GM23338 (cell line): ENCODE results near the gene KCNK4.

Experiments used
- CREB1 ChIP-seq: fragments of 250-450 bp; sonication (Bioruptor Pico); IDR thresholded peaks from 2 replicates; pipeline ENCODE4 v1.5.0; 2020; ENCODE audit warnings: low read depth, mild to moderate bottlenecking, moderate library complexity
- EZH2 ChIP-seq: fragments of 200-600 bp; sonication (generic); IDR thresholded peaks from one replicate; pipeline ENCODE4 v1.8.0; 2017; ENCODE audit warnings: antibody characterized with exemption, mild to moderate bottlenecking, low read depth; ENCODE audit not compliant: unreplicated experiment
- EZH2phosphoT487 ChIP-seq: fragments of 200-600 bp; sonication (generic); IDR thresholded peaks from one replicate; pipeline ENCODE4 v1.8.1; 2018; ENCODE audit warnings: antibody characterized with exemption; ENCODE audit not compliant: unreplicated experiment
- JUNB ChIP-seq: IDR thresholded peaks from one replicate; pipeline ENCODE4 v1.6.1; 2016; ENCODE audit warnings: antibody characterized with exemption; ENCODE audit not compliant: unreplicated experiment
- POLR2AphosphoS5 ChIP-seq: IDR thresholded peaks from 2 replicates; pipeline ENCODE4 v1.6.1; 2016; ENCODE audit warnings: antibody characterized with exemption, low read depth
- REST ChIP-seq: IDR thresholded peaks from one replicate; pipeline ENCODE4 v1.6.1; 2018; ENCODE audit warnings: antibody characterized with exemption; ENCODE audit not compliant: unreplicated experiment
- ZNF114 ChIP-seq: fragments of 250-450 bp; sonication (Bioruptor Pico); IDR thresholded peaks from 2 replicates; pipeline ENCODE4 v1.5.0; 2020; ENCODE audit warnings: mild to moderate bottlenecking, moderate library complexity
- ZNF331 ChIP-seq: fragments of 250-450 bp; sonication (Bioruptor Pico); IDR thresholded peaks from 2 replicates; pipeline ENCODE4 v1.5.0; 2020; ENCODE audit warnings: low read depth, mild to moderate bottlenecking, moderate library complexity
- TF ChIP-seq, protein P1 (sequence below), 2 experiments: fragments of 200-600 bp in 1 of 2; sonication (generic) in 1 of 2; conservative IDR thresholded peaks; 2 replicates each; pipeline versions ENCODE4 v1.5.1 to v1.6.1; 2016 to 2017; ENCODE audit warnings: antibody characterized with exemption in 2 of 2, low read depth in 2 of 2, mild to moderate bottlenecking in 2 of 2, moderate library complexity in 1 of 2

- TF ChIP-seq EZH2 = no peak
- TF ChIP-seq, protein P1, sequence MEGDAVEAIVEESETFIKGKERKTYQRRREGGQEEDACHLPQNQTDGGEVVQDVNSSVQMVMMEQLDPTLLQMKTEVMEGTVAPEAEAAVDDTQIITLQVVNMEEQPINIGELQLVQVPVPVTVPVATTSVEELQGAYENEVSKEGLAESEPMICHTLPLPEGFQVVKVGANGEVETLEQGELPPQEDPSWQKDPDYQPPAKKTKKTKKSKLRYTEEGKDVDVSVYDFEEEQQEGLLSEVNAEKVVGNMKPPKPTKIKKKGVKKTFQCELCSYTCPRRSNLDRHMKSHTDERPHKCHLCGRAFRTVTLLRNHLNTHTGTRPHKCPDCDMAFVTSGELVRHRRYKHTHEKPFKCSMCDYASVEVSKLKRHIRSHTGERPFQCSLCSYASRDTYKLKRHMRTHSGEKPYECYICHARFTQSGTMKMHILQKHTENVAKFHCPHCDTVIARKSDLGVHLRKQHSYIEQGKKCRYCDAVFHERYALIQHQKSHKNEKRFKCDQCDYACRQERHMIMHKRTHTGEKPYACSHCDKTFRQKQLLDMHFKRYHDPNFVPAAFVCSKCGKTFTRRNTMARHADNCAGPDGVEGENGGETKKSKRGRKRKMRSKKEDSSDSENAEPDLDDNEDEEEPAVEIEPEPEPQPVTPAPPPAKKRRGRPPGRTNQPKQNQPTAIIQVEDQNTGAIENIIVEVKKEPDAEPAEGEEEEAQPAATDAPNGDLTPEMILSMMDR (conservative IDR thresholded peaks at IDR 0.05; ENCODE audit: low read depth in 2 of 2) = no peak
- no peak for TF ChIP-seq EZH2phosphoT487
- no peak for TF ChIP-seq REST
- TF ChIP-seq ZNF331 (CRISPR knock-in tag) = no peak
- TF ChIP-seq JUNB = no peak
- no peak for TF ChIP-seq POLR2AphosphoS5
- TF ChIP-seq CREB1 = no peak
- no peak for TF ChIP-seq ZNF114 (CRISPR knock-in tag)
These were observed 3.3 kb upstream of the KCNK4 start for GRCh38 chr11:64287676-64288352.
